HG03520 (cell line): ENCODE data around the gene FLT1.

ENCODE experiments used
- ATAC-seq: cut with Tn5 transposase; IDR thresholded peaks from one replicate; pipeline ENCODE4 v1.9.1; 2021; ENCODE audit warnings: mild to moderate bottlenecking, moderate library complexity; ENCODE audit not compliant: unreplicated experiment

The FLT1 gene

DNA sequence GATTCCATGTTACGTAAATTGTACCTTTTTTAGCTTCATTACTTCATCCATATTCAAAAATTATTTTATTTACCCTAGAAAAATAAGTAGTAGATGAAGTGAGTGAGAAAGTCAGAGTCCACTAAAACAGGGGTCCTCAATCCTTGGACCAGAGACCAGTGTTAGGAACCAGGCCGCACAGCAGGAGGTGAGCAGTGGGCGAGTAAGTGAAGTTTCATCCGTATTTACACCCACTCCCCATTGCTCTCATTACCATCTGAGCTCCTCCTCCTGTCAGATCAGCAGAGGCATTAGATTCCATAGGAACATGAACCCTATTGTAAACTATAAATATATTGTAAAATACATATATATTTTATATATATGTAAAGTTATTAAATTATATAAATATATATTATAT is 237.6 kb downstream of the FLT1 start:
- ATAC-seq: no peak

DNA sequence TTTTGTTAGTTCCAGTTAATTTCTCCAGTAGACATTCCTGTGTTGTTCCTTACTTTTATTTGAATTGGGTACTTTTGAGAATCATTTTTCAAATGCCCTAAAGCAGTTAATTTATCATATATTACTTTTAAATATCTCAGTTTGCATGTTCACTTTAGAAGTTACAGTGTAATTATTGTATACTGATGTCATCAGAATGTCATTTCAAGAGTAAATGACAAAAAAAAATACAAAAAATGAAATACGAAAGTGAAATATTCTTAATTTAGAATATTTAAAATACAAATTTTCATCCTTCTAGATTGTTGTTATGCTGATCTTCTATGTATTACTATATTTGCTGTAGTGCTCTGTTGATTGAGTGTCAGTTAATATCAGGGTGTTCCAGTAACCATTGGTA is 242.4 kb downstream of the FLT1 start:
- ATAC-seq: no peak

DNA sequence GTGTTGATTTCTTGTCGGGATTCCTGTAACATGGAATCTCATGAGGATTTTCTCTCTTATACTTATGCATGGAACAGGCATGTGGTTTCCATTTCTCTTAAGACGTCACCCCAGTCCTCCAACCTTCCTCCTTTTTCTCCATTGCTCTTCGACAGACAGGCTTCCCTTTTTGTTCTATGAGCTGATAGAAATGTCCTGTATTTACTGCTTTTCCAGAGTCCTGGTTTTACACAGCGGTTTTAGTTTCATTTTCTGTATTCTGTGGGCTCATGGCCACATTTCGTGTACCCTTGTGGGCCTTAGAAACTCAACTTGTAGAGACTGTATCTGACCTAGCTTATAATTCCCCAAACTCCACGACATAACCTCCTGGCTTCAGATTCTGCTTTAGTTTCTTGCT is 243.5 kb downstream of the FLT1 start:
- no peak for ATAC-seq

DNA sequence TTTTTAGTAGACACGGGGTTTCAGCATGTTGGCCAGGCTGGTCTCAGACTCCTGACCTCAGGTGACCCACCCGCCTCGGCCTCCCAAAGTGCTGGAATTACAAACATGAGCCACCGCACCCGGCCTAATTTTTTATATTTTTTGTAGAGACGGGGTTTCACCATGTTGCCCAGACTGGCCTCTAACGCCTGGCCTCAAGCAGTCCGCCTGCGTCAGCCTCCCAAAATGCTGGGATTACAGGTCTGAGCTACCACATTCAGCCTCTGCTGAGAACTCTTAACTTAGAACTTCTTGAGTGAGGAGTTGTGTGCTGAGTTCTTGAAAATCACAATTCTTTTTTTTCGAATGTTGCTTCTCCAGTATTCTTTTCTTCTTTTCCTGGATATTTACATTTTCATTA is 244.4 kb downstream of the FLT1 start:
- no peak for ATAC-seq
